OCI-LY7 (cell line): ENCODE data around the gene DNAL1. TPM values are rescaled to one million over a fixed set of nuclear protein-coding genes. Genes with fewer than 3 reads are reported as not detected.

Experiments used
- BruUV-seq: library from RNA; stranded (reverse); fragments of 400-500 nt; replicated peaks from 2 replicates; lab custom pipeline; 2021; lab: Mats Ljungman, UMichigan
- CTCF ChIA-PET: fragments of 300-600 bp; sonication (Branson Sonifier 250); formaldehyde crosslinking; loops from one replicate; lab custom pipeline; 2022; ENCODE audit warnings: antibody characterized with exemption; ENCODE audit not compliant: unreplicated experiment; lab: Charles Lee
- POLR2A ChIA-PET: fragments of 300-600 bp; sonication (Branson Sonifier 250); formaldehyde crosslinking; loops from one replicate; lab custom pipeline; 2022; ENCODE audit warnings: antibody characterized with exemption; lab: Charles Lee
- DNase-seq: peaks from one replicate; pipeline ENCODE4 v3.0.0-alpha.2; 2015; ENCODE audit warnings: low spot score
- H2AFZ ChIP-seq: fragments of 200-600 bp; sonication (generic), shearing (Covaris generic); 2 replicates; pipeline ENCODE4 v1.6.1; 2014; ENCODE audit warnings: mild to moderate bottlenecking, antibody characterized with exemption, low read length, moderate library complexity
- H3K27ac ChIP-seq: fragments of 200-600 bp; sonication (generic); 2 replicates; pipeline ENCODE4 v1.5.1; 2014; ENCODE audit warnings: mixed run types, low read depth, mild to moderate bottlenecking, moderate library complexity, low read length, inconsistent platforms; ENCODE audit not compliant: poor library complexity, severe bottlenecking
- H3K36me3 ChIP-seq: fragments of 200-600 bp; sonication (generic); 2 replicates; pipeline ENCODE4 v1.6.1; 2014; ENCODE audit warnings: mild to moderate bottlenecking, antibody characterized with exemption, low read length, moderate library complexity, mixed read lengths; ENCODE audit not compliant: insufficient read depth
- H3K4me1 ChIP-seq: fragments of 200-600 bp; sonication (generic); 2 replicates; pipeline ENCODE4 v1.5.1; 2014; ENCODE audit warnings: mild to moderate bottlenecking, low read length; ENCODE audit not compliant: insufficient read depth, poor library complexity, severe bottlenecking
- H3K4me2 ChIP-seq: fragments of 200-600 bp; sonication (generic); 2 replicates; pipeline ENCODE4 v1.6.1; 2014; ENCODE audit warnings: mild to moderate bottlenecking, low read length
- H3K4me3 ChIP-seq: fragments of 200-600 bp; sonication (generic); 2 replicates; pipeline ENCODE4 v1.5.1; 2014; ENCODE audit warnings: mild to moderate bottlenecking, low read depth, low read length; ENCODE audit not compliant: poor library complexity, severe bottlenecking
- H3K79me2 ChIP-seq: fragments of 200-600 bp; sonication (generic); 2 replicates; pipeline ENCODE4 v1.6.1; 2016; ENCODE audit warnings: low read depth, mild to moderate bottlenecking, low read length, moderate library complexity, mixed read lengths; ENCODE audit not compliant: insufficient read depth
- H3K9me2 ChIP-seq: fragments of 200-600 bp; sonication (generic); 2 replicates; pipeline ENCODE4 v1.6.1; 2016; ENCODE audit warnings: mild to moderate bottlenecking, low read length, mixed read lengths; ENCODE audit not compliant: insufficient read depth
- H3K9me3 ChIP-seq: fragments of 200-600 bp; sonication (generic); 2 replicates; pipeline ENCODE4 v1.6.1; 2014; ENCODE audit warnings: mild to moderate bottlenecking, mixed run types, low read length, mixed read lengths
- H4K20me1 ChIP-seq: fragments of 200-600 bp; sonication (generic); 2 replicates; pipeline ENCODE4 v1.6.1; 2014; ENCODE audit warnings: mild to moderate bottlenecking, antibody characterized with exemption, low read length, moderate library complexity, mixed read lengths; ENCODE audit not compliant: insufficient read depth
- EZH2phosphoT487 ChIP-seq: fragments of 200-600 bp; sonication (generic); IDR thresholded peaks from 2 replicates; pipeline ENCODE4 v1.6.1; 2018; ENCODE audit warnings: low read depth, borderline replicate concordance, mild to moderate bottlenecking, mixed run types, antibody characterized with exemption, low read length, moderate library complexity, mixed read lengths
- intact Hi-C: fragments of 100-400 bp; cut with micrococcal nuclease; formaldehyde crosslinking; loops from one replicate; pipeline ENCODE4 v1.10.0; 2022; ENCODE audit not compliant: unreplicated experiment
- total RNA-seq, 2 experiments: library from RNA; depleted of rRNA in 1 of 2; stranded (reverse); fragments of >200 nt in 1 of 2; shearing (Covaris generic) in 1 of 2; gene quantifications; 2 replicates each; pipeline ENCODE4 v1.2.3, GENCODE V29; 2014 to 2022
- TF ChIP-seq, protein P1 (sequence below): fragments of 200-600 bp; sonication (generic); conservative IDR thresholded peaks from 2 replicates; pipeline ENCODE4 v1.5.1; 2014; ENCODE audit warnings: mild to moderate bottlenecking, antibody characterized with exemption, low read length, moderate library complexity, mixed read lengths

The DNAL1 gene
- total RNA-seq, 2 experiments from 2014 or later = 5.6 to 7.5 TPM

DNA sequence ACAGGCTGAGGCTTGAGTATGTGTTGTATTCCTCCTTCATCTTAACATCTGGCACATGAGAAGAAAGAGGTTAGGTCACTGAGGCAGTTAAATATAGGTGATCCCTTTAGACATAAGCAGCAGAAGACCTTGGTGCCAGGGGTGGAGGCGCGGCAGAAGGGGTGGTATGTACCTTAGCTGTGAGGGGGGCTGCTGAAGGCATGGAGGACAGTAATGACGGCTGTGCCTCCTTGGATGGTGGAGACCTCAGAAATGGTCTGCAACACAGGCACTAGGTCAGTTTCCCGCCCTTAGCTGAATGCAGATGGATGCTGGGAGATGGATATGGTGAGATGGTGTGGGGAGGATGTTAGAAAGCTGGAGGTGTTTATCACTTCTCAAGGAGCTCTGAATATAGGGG is 70.9 kb downstream of the DNAL1 start:
- no peak overlapping the region for H3K4me2 ChIP-seq
- BruUV-seq = no TSS peak
- no peaks in the 10 kb centered on the region for H3K9me2 ChIP-seq
- H4K20me1 ChIP-seq = no peaks in the 10 kb centered on the region
- ChIA-PET POLR2A (no interaction called here), CTCF (no interaction called here)
- peaks cover 18% of the 10 kb centered on the region; the same call in 1 of the 2 replicates for H3K79me2 ChIP-seq
- TF ChIP-seq, protein P1, sequence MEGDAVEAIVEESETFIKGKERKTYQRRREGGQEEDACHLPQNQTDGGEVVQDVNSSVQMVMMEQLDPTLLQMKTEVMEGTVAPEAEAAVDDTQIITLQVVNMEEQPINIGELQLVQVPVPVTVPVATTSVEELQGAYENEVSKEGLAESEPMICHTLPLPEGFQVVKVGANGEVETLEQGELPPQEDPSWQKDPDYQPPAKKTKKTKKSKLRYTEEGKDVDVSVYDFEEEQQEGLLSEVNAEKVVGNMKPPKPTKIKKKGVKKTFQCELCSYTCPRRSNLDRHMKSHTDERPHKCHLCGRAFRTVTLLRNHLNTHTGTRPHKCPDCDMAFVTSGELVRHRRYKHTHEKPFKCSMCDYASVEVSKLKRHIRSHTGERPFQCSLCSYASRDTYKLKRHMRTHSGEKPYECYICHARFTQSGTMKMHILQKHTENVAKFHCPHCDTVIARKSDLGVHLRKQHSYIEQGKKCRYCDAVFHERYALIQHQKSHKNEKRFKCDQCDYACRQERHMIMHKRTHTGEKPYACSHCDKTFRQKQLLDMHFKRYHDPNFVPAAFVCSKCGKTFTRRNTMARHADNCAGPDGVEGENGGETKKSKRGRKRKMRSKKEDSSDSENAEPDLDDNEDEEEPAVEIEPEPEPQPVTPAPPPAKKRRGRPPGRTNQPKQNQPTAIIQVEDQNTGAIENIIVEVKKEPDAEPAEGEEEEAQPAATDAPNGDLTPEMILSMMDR = no peak
- no peak for TF ChIP-seq EZH2phosphoT487
- H3K27ac ChIP-seq = no peak overlapping the region
- H3K36me3 ChIP-seq = peaks cover 53% of the 10 kb centered on the region
- peaks cover 27% of the 10 kb centered on the region for H3K4me1 ChIP-seq
- intact Hi-C loops = loop anchor here (10.0 kb wide), 1 partner anchor 319 kb away; no protein-coding TSS in a partner anchor
- H2AFZ ChIP-seq = no peak overlapping the region
- H3K9me3 ChIP-seq = no peaks in the 10 kb centered on the region
- no peak for DNase-seq
- no peak overlapping the region for H3K4me3 ChIP-seq

DNA sequence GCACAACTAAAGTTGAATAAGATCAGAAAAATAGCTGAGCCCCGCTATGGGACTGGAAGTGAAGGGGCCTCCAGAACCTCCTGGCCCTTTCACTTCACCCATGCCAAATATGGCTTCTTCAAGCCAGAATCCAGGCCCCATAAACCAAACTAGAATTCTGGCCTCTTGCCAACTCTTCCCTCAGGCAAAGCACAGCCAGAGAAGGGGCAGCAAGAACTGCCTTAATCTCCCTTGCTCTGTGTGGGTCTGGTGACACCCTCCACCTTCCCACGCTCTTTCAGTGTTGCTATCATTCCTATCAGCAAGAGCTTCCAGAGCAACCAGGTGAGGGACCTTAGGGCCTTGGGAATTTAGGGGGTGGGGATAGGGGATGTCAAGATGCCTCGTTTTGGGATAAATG is 72.5 kb downstream of the DNAL1 start:
- no peak overlapping the region for H3K27ac ChIP-seq
- H3K36me3 ChIP-seq = peaks cover 69% of the 10 kb centered on the region
- intact Hi-C loops = loop anchor here (10.0 kb wide), 1 partner anchor 318 kb away; no protein-coding TSS in a partner anchor
- H3K9me3 ChIP-seq = no peaks in the 10 kb centered on the region
- TF ChIP-seq, protein P1 = no peak
- TF ChIP-seq EZH2phosphoT487 = no peak
- no TSS peak for BruUV-seq
- no peaks in the 10 kb centered on the region for H4K20me1 ChIP-seq
- H3K79me2 ChIP-seq = peaks cover 10% of the 10 kb centered on the region; the same call in 1 of the 2 replicates
- H3K9me2 ChIP-seq = no peaks in the 10 kb centered on the region
- H3K4me3 ChIP-seq = no peak overlapping the region
- no peak overlapping the region for H2AFZ ChIP-seq
- POLR2A ChIA-PET = interaction anchor here (0.7 to 1.2 kb wide), 2 partner anchors 31 to 55 kb away, joined by 3 read pairs; no protein-coding TSS in a partner anchor
- peaks cover 18% of the 10 kb centered on the region for H3K4me1 ChIP-seq
- CTCF ChIA-PET = no interaction called here
- DNase-seq = no peak
- no peak overlapping the region for H3K4me2 ChIP-seq

DNA sequence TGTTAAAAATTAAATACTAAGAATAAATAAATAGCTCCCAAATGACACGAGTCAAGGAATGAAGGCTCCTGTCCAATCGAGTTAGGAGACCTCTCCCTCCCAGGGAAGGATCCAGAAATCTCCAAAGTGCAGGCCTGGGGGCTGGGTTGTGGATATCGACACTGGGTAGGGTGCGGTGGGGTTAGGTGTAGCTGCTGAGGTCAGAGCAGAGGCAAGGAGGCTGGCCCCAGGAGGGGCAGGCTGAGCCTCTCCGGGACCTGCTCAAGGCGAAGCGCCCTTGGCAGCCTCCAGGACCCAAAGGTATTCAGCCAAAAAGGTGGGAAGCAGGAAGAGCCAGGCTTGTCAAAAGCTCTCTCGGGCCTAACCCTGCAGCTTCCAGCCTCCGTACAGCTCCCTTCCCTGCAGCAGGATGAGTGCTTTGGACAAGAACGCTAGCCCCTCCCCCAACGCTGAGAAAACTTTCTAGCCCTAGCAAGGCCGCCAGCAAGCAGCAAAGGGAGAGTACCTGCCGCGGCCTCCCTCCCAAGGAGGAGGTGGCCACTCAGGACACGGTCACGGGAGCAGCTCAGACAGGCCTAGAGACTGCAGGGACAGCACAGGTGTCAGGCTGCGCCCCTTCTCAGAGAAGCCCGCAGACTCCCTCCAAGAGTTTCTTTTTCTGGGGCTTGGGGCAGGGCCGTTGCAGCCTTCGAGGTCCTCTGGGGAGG is 73.1 kb downstream of the DNAL1 start:
- intact Hi-C loops = loop anchor here (10.0 kb wide), 1 partner anchor 317 kb away; no protein-coding TSS in a partner anchor
- BruUV-seq = no TSS peak
- H3K4me2 ChIP-seq = no peak overlapping the region
- H3K79me2 ChIP-seq = peaks cover 7% of the 10 kb centered on the region; the same call in 1 of the 2 replicates
- no peaks in the 10 kb centered on the region for H4K20me1 ChIP-seq
- no peaks in the 10 kb centered on the region for H3K9me3 ChIP-seq
- no peak for DNase-seq
- TF ChIP-seq, protein P1 = no peak
- no peak for TF ChIP-seq EZH2phosphoT487
- H3K4me3 ChIP-seq = no peak overlapping the region
- H2AFZ ChIP-seq = no peak overlapping the region
- H3K4me1 ChIP-seq = peaks cover 14% of the 10 kb centered on the region
- no peaks in the 10 kb centered on the region for H3K9me2 ChIP-seq
- ChIA-PET CTCF (no interaction called here), POLR2A (interaction anchor here (1.2 kb wide), 1 partner anchor 54 kb away, joined by 3 read pairs; no protein-coding TSS in a partner anchor)
- H3K36me3 ChIP-seq = peaks cover 75% of the 10 kb centered on the region
- H3K27ac ChIP-seq = no peak overlapping the region
